ENCODE measurements around the gene BCL2A1. TPM values are rescaled to one million over a fixed set of nuclear protein-coding genes. Genes with fewer than 3 reads are reported as not detected.
A peak's percentile ranks its signal among the peaks of the same experiment; 100 is the strongest.
"Not testable (repeated sequence)": the region's sequence is repeated elsewhere in the genome, so short reads cannot be mapped to it uniquely, and the experiment has no call there.

Gene BCL2A1
- total RNA-seq, 1 donor from 2014 or later, result 0.55 TPM

DNA sequence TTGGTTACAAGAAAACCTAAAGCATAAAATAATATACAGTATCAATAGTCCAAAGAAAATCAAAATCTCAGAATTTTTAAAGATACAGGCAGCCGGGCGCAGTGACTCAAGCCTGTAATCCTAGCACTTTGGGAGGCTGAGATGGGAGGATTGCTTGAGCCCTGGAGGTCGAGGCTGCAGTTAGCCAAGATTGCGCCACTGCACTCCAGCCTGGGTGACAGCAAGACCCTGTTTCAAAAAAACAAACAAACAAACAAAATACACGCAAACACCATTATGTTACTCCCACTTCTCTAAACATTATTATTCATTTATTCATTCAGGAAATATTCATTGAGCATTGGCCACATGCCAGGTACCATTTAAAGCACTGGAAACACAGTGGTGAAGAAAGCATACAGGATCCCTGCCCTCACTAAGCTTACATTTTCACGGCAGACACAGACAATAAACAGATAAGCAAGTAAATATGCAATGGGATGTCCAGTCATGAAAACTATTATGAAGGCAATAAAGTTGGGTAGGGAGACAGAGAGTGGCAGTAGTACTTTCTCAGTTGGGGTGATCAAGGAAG is 6.7 kb downstream of the BCL2A1 start:
- DNase-seq, result no peak
- no peak for ATAC-seq
- intact Hi-C loops (cut with micrococcal nuclease), result no loop called here

DNA sequence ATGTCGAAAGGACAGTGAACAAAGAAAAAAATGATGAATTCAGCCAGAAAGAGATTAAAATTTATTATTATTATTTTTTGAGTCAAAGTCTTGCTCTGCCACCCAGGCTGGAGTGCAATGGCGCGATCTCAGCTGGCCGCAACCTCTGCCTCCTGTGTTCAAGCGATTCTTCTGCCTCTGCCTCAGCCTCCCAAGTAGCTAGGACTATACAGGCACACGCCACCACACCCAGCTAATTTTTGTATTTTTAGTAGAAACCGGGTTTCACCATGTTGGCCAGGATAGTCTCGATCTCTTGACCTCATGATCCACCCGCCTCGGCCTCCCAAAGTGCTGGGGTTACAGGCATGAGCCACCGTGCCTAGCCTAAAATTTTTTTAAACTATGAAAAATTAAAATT is 8.1 kb downstream of the BCL2A1 start:
- intact Hi-C loops (cut with micrococcal nuclease); ATAC-seq; DNase-seq: not testable (repeated sequence)

- intact Hi-C loops (cut with micrococcal nuclease), result no loop called here
- ATAC-seq (peak; percentile 26), DNase-seq (no peak)
These were observed 8.8 kb downstream of the BCL2A1 start for GRCh38 chr15:79962178-79962577.

- intact Hi-C loops (cut with micrococcal nuclease), result no loop called here
- ATAC-seq, result no peak
- no peak for DNase-seq
These were observed 10.3 kb downstream of the BCL2A1 start for GRCh38 chr15:79960502-79961212.

DNA sequence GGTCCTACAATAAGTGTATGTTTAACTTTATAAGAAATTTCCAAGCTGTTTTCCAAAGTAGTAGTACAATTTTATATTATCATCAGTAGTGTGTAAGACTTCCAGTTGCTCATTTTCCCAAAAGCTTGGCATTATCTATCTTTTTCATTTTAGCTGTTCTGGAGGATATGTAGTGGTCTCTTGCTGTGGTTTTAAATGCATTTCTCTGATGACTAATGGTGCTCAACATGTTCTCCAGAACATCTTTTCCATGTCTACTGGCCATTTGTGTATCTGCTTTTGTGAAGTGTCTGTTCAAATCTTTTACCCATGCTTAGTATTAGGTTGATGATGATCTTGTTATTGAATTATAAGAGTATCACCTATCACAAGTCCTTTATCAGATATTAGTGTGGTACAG is 13.3 kb downstream of the BCL2A1 start:
- no peak for DNase-seq
- no peak for ATAC-seq
- intact Hi-C loops (cut with micrococcal nuclease), result no loop called here

GRCh38 chr15:79956354-79956939 is 14.5 kb downstream of the BCL2A1 start:
- no peak for DNase-seq
- intact Hi-C loops (cut with micrococcal nuclease), result no loop called here
- no peak for ATAC-seq

- ATAC-seq, result peak; percentile 43
- intact Hi-C loops (cut with micrococcal nuclease), result no loop called here
- DNase-seq, result no peak
These were observed 16.3 kb downstream of the BCL2A1 start for GRCh38 chr15:79954661-79955060.

DNA sequence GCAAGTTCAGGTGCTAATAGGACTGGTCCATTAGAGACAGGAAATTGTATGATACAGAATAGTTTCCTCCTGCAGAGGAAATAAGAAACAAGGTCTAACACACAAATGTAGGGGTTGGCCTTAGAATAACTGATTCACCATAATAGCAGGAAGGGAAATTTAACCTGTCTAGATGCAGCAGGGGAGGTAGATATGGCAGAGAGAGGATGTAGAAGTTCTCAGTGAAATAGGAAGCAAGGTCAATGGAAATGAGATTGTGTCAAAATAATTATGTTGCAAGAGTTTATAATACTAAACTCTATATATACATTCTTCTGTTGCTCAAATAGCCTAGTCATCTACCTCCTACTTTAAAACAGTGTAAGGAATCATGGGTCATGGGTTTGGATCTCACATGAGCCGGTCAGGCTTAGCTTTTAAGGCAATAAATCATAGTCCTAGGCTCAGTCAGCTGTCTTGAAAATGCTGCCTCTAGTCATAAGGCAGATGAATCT is 17.0 kb downstream of the BCL2A1 start:
- intact Hi-C loops (cut with micrococcal nuclease), result no loop called here
- DNase-seq (no peak), ATAC-seq (no peak)

- intact Hi-C loops (cut with micrococcal nuclease), result no loop called here
- DNase-seq (no peak), ATAC-seq (peak; percentile 28)
These were observed 18.7 kb downstream of the BCL2A1 start for GRCh38 chr15:79952329-79952728.

DNA sequence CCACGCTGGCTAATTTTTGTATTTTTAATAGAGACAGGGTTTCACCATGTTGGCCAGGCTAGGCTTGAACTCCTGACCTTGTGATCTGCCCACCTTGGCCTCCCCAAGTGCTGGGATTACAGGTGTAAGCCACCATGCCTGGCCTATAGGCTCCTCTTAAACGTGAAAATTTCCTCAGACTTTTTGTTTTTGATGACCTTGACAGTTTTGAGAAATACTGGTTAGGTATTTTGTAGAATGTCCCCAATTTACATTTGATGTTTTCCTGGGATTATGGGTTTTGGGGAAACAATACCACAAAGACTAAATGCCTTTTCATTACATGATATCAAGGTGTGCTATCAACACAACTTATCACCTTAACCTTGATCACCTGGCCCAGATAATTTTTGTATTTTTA is 20.7 kb downstream of the BCL2A1 start:
- intact Hi-C loops (cut with micrococcal nuclease), result no loop called here
- DNase-seq (no peak), ATAC-seq (no peak)

GRCh38 chr15:79948761-79949160 is 22.2 kb downstream of the BCL2A1 start:
- DNase-seq (no peak), ATAC-seq (no peak)
- intact Hi-C loops (cut with micrococcal nuclease), result no loop called here

- no peak for ATAC-seq
- no peak for DNase-seq
- intact Hi-C loops (cut with micrococcal nuclease), result no loop called here
These were observed 22.8 kb downstream of the BCL2A1 start for GRCh38 chr15:79948095-79948695.

DNA sequence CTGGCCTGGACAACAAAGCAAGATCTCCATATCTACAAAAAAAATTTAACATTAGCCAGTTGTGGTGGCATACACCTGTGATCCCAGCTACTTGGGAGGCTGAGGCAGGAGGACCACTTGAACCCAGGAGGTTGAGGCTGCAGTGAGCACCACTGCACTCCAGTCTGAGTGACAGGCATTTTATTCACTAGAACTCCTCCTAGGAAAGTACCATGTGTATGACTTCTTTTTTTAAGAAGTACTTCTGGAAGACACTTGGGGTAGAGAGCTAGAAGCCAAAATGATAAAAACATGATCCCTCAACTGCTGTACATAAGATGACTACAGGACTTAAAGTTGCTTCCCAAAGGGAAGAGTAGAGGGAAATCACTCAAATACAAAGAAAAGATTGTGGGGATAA is 24.0 kb downstream of the BCL2A1 start:
- DNase-seq (no peak), ATAC-seq (no peak)
- intact Hi-C loops (cut with micrococcal nuclease), result no loop called here

- no peak for DNase-seq
- ATAC-seq, result no peak
- intact Hi-C loops (cut with micrococcal nuclease), result no loop called here
These were observed 26.4 kb downstream of the BCL2A1 start for GRCh38 chr15:79944622-79945021.

- intact Hi-C loops (cut with micrococcal nuclease), result no loop called here
- DNase-seq, result no peak
- ATAC-seq, result no peak
These were observed 27.2 kb downstream of the BCL2A1 start for GRCh38 chr15:79943820-79944219.

- DNase-seq (no peak), ATAC-seq (no peak)
- intact Hi-C loops (cut with micrococcal nuclease), result no loop called here
These were observed 28.1 kb downstream of the BCL2A1 start for GRCh38 chr15:79942741-79943481.

- intact Hi-C loops (cut with micrococcal nuclease), result no loop called here
- no peak for ATAC-seq
- DNase-seq, result no peak
These were observed 31.6 kb downstream of the BCL2A1 start for GRCh38 chr15:79939399-79939798.

DNA sequence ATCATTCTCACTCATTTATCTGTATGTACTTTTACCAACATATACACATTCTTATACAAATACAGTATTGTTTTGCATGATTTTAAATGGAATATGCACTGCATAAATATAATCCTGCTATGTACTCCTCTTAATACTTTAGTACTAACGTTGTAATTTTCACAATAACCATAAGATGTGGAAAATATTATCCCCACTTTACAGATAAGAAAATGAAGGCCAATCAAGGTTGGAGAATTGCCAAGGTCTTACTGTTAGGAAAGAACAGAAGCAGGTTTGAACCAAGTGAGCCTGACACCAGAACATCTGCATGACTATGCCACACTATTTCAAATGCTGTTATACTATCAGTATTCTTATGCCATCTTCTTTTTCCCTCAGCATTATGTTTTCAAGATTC is 32.9 kb downstream of the BCL2A1 start:
- intact Hi-C loops (cut with micrococcal nuclease), result no loop called here
- ATAC-seq (no peak), DNase-seq (no peak)

DNA sequence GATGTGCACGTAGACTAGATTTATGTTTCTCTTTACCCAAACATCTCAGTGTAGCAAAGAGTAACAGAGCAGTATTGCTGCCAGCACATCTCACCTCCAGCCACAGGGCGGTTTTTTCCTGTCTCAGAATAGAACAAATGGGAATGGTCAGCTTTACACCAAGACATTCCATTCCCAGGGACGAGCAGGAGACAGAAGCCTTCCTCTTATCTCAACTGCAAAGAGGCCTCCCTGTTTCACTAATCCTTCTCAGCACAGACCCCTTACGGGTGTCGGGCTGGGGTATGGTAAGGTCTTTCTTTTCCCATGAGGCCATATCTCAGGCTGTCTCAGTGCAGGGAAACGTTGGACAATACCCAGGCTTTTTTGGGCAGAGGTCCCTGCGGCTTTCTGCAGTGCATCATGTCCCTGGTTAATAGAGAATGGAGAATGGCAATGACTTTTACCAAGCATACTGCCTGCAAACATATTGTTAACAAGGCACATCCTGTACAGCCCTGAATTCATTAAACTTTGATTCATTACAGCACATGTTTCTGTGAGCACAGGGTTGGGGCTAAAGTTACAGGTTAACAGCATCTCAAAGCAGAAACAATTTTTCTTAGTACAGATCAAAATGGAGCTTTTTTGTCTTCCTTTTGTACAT is 35.3 kb downstream of the BCL2A1 start:
- DNase-seq; intact Hi-C loops (cut with micrococcal nuclease); ATAC-seq: not testable (repeated sequence)

Data from left ventricle myocardium superior (tissue), 1 donor.